ENCODE measurements around the gene WDR83.

Gene WDR83

DNA sequence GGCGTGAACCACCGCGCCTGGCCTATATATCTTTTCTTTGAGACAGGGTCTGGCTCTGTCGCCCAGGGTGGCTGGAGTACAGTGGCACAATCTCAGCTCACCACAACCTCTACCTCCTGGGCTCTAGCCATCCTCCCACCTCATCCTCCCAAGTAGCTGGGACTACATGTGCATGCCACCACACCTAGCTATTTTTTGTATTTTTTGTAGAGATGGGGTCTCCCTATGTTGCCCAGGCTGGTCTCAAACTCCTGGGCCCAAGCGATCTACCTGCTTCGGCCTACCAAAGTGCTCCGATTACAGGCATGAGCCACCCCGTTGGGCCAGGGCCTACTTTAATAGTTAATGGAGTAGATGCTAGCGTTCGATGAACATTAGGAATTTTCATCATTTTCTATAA lies 53.7 kb downstream of the WDR83 start:
- no peak for DNase-seq

DNA sequence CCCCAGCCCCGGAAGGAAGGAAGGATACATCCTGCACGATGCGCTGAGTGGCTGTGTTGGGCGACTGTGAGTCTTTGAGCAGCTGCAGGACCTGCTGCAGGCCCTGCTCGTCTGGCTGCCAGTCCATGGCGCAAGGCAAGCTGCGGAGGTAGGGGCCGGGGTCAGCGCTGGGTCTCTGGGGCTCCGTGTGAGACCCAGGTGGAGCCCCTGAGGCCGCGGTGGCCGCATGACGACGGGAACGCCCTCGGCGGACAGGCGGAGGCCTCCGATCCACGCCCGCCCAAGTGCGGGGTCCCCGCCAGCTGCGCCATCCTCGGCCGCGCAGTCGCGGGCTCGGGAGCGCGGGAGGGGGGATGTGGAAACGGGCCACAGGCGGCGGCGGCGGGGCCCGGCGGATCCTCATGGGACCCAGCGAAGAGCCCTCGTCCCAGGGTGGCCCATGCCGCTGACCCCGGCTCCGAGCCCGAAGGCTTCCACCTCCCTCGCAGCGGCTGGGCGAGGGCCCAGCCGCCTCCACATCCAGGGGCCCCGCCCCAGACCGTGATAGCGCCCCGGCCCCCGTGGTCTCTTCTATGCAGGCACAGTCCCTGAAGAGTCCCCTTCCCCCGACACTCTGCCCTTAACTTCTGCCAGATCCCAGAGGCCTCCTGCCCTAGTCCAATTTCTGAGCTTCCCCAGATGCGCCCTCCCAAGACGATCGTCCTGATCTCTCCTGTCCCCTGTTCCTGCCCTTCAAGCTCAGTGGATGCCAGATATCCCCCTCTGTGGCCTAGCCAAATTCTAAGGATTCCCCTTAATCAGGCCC lies 54.4 kb downstream of the WDR83 start:
- no peak for DNase-seq

DNA sequence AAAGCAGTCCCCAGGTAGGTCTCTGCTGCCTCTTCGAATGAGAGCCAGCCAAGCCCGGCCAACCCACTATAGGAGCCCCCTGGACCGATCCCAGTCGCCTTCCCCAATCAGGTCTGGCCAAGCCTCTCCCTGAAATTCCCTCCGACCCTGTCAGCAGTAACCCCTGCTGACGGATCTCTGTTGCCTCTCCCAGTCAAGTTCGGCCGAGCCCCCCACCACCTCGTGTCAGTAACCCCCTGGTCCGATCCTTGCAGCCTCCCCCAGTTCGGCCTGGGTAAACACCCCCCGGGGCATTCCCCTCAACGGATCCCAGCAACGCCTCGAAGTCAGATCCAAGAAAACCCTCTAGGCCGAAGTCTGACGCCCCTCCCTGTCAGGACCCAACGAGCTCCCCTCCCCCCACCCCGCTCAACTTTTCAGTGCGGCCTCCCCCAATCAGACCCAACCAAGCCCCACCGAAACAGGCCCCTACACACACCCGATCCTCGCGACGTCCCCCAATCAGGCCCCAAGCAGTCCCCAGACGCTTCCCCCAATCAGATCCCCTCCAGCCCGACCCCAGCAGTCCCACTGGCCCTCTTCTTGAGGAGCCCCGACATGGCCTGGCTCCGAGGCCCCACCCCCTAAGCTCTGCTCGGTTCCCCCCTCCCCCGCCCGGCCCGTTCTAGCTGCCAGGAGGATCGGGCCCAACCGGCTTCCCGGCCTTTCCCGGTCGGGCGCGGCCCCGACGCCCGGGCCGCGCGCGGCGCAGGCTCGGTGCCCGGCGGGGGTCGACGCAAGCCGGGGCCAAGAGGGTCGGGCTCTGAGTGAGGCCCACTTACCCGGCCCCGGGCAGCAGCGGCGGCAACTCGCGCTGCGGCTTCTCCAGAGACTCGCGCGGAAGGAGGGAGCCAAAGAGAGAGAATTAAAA lies 55.3 kb downstream of the WDR83 start:
- peak; percentile 3 for DNase-seq

DNA sequence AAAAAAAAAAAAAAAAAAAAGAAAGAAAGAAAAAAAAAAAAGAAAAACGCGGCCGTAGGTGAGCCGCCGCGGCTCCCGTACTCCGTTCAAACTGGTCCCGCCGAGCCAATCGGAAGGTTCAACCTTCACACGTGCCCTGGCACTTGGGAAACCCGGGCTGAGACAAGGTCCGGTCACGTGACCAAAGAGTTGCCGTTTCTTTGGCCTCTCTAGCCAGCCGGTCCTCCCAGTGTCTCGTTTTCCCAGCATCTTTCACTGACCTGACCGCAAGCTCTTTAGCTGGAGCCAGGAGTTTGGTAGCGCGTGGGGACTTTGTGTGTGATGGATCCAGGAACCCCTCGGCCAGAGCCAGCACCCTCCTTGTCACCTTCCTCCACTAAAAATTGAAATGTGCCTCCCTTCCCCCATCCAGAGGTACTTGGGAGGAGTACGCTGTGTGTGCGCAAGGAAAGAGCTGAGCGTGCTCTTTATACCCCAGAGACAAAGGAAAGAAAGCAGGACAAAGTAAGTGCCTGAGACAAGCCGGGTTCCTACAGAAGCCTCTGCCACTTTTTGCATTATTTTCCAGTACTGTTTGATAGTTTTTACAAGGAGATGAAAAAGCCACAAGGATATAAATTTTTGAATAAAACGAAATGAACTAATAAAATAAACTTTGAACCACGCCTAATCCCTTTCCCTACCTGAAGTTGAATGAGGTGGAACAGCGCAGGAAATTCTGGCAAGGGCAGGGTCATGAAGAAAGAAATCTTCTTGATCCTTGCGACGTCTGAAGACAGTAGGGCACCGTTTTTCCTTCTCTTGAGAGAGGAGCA lies 56.2 kb downstream of the WDR83 start:
- peak; percentile 96 for DNase-seq

DNA sequence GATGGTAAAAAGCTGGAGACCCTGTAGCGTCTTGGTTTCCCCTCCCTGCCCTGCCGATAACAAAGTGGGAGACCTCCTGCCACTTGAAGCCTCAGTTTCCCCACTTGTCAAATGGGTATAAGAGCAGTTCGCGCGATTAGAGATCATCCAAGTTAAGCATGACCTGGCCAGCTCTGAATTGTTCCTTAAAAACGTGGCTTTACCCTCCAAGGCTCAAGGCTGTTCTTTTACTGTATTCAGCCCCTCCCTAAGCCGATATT lies 56.7 kb downstream of the WDR83 start:
- no peak for DNase-seq

DNA sequence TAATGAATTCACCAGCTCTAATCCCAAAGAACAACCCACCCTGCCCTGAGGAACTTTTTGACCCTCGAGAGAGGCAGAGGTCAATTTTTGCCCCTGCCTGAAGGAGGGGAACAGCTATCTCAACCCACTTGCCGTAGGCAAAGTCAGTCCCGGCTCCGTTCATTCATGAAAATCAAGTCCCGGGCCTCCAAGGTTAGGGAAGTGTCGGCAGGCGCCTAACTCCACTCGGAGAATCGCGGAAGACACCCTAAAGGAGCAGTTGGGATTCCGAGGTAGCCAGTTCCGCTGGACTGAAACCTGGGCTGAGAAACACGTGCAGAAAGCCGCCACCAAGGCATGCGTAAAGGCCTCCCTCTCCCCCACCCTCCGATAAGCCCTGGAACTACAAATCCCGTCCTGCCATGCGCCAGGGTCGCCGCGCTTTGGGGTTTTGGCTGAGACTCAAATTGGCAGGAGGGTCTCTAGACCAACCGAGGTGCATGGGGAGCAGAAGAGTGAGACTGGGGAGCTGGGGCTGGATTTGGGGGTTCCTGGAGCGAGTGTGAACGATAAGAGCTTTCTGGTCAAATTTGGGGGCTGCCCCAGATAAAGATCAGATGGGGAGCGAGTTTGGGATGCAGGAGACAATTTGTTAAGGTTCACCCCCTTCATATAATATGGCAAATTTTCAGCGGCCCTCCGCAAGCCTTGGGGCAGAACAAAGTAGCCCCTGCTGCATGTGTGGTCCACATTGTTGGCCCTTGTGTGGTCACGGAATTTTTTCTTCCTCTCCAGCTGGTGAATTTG lies 57.2 kb downstream of the WDR83 start, which contains the start of gene TNPO2:
Gene TNPO2 (minus strand): TSS at position 292 of the 786 bp plus-strand sequence. CDS start 2,955 bp downstream, outside the sequence.
- peak; percentile 54 for DNase-seq

Data from GDM1 (cell line).